SIG-M5 (cell line): ENCODE measurements around the gene RFC1.
"Not testable (repeated sequence)": the region's sequence is repeated elsewhere in the genome, so short reads cannot be mapped to it uniquely, and the experiment has no call there.

ENCODE experiments used
- DNase-seq: peaks from one replicate; lab custom pipeline; 2025; lab: John Stamatoyannopoulos, UW

Gene RFC1

GRCh38 chr4:39305912-39306677 is 60.1 kb downstream of the RFC1 start:
- DNase-seq: no peak

- DNase-seq: no peak
Measured at GRCh38 chr4:39304651-39305050, 61.5 kb downstream of the RFC1 start.

GRCh38 chr4:39303871-39304270 is 62.3 kb downstream of the RFC1 start:
- no peak for DNase-seq

GRCh38 chr4:39302901-39303300 is 63.3 kb downstream of the RFC1 start:
- no peak for DNase-seq

- DNase-seq: no peak
Measured at GRCh38 chr4:39295784-39296183, 70.4 kb downstream of the RFC1 start.

GRCh38 chr4:39292433-39292832 is 73.7 kb downstream of the RFC1 start:
- DNase-seq: not testable (repeated sequence)

- no peak for DNase-seq
Measured at GRCh38 chr4:39291686-39292085, 74.5 kb downstream of the RFC1 start.

GRCh38 chr4:39287223-39287622 is 78.9 kb downstream of the RFC1 start:
- no peak for DNase-seq

- no peak for DNase-seq
Measured at GRCh38 chr4:39286263-39286662, 79.9 kb downstream of the RFC1 start.

- DNase-seq: no peak
Measured at GRCh38 chr4:39285853-39286252, 80.3 kb downstream of the RFC1 start.

GRCh38 chr4:39285111-39285795 is 80.9 kb downstream of the RFC1 start:
- DNase-seq: no peak

- no peak for DNase-seq
Measured at GRCh38 chr4:39280770-39281169, 85.4 kb downstream of the RFC1 start.

GRCh38 chr4:39279416-39279815 is 86.7 kb downstream of the RFC1 start:
- DNase-seq: no peak

- no peak for DNase-seq
Measured at GRCh38 chr4:39278476-39278875, 87.7 kb downstream of the RFC1 start.

- DNase-seq: not testable (repeated sequence)
Measured at GRCh38 chr4:39277661-39278060, 88.5 kb downstream of the RFC1 start.

GRCh38 chr4:39274503-39274902 is 91.7 kb downstream of the RFC1 start:
- DNase-seq: no peak

GRCh38 chr4:39263895-39264294 is 102.3 kb downstream of the RFC1 start:
- no peak for DNase-seq

GRCh38 chr4:39259571-39260330 is 106.4 kb downstream of the RFC1 start:
- no peak for DNase-seq

GRCh38 chr4:39256436-39256835 is 109.7 kb downstream of the RFC1 start:
- no peak for DNase-seq

GRCh38 chr4:39255871-39256270 is 110.3 kb downstream of the RFC1 start:
- DNase-seq: no peak

- DNase-seq: no peak
Measured at GRCh38 chr4:39255266-39255665, 110.9 kb downstream of the RFC1 start.

GRCh38 chr4:39243462-39243861 is 122.7 kb downstream of the RFC1 start:
- DNase-seq: no peak
